ENCODE measurements around the gene CMTR2. TPM values are rescaled to one million over a fixed set of nuclear protein-coding genes. Genes with fewer than 3 reads are reported as not detected.
"Not testable (repeated sequence)": the region's sequence is repeated elsewhere in the genome, so short reads cannot be mapped to it uniquely, and the experiment has no call there.

Gene CMTR2, protein sequence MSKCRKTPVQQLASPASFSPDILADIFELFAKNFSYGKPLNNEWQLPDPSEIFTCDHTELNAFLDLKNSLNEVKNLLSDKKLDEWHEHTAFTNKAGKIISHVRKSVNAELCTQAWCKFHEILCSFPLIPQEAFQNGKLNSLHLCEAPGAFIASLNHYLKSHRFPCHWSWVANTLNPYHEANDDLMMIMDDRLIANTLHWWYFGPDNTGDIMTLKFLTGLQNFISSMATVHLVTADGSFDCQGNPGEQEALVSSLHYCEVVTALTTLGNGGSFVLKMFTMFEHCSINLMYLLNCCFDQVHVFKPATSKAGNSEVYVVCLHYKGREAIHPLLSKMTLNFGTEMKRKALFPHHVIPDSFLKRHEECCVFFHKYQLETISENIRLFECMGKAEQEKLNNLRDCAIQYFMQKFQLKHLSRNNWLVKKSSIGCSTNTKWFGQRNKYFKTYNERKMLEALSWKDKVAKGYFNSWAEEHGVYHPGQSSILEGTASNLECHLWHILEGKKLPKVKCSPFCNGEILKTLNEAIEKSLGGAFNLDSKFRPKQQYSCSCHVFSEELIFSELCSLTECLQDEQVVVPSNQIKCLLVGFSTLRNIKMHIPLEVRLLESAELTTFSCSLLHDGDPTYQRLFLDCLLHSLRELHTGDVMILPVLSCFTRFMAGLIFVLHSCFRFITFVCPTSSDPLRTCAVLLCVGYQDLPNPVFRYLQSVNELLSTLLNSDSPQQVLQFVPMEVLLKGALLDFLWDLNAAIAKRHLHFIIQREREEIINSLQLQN
- total RNA-seq (ENCODE audit: insufficient read depth, low replicate concordance): 38.5 TPM

DNA sequence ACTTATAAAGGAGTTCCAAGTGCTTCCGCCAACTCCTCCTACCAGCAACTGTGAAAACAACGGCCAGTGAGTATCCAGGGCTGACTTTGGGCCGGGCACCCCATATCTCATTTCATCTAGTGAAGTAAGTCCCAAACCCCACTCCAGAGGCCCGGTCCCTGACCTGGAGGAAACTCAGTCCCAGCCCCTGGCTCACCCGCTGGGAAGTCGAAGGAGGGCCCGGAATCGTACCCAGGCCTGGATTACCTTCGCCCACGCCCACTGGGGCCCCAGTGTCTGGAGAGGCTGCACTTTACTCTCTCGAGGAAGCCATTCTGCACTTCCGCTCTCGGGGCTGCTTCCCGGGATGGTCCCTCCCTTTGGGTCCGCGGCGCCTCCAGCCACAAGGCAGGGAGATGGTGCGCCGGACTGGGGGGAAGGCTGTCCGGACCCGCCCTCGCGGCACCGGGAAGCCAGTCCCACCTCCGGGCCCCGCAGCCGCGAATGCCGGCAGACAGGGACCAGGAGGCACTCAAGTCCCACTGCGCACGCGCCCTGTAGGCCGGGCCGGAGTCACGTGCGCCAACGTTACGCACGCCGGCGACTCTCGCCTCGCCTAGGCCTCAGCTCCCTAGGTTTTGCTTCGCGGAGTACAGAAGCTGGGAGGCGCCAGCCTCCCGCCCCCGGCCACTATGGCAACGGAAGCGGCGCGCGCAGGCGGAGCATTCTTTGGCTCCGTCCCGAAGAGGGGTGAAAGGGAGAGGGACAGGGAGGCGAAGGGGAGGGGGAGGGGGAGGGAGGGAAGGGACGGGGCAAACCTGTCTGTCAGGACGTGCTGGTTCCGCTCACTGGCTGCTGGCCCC is at the start of gene CMTR2:
TSS of gene CMTR2 (minus strand) at position 513 of the 842 bp plus-strand sequence. CDS start 3,482 bp downstream, outside the sequence.
- DNase-seq (ENCODE audit: low spot score): peak; percentile 99

GRCh38 chr16:71338632-71339031 is 49.4 kb upstream of the CMTR2 start:
- DNase-seq (ENCODE audit: low spot score): no peak

- DNase-seq (ENCODE audit: low spot score): no peak
Measured at GRCh38 chr16:71338193-71338592, 49.0 kb upstream of the CMTR2 start.

- no peak for DNase-seq (ENCODE audit: low spot score)
Measured at GRCh38 chr16:71337631-71338030, 48.4 kb upstream of the CMTR2 start.

GRCh38 chr16:71328151-71328550 is 38.9 kb upstream of the CMTR2 start:
- DNase-seq (ENCODE audit: low spot score): no peak

- no peak for DNase-seq (ENCODE audit: low spot score)
Measured at GRCh38 chr16:71327720-71328119, 38.5 kb upstream of the CMTR2 start.

DNA sequence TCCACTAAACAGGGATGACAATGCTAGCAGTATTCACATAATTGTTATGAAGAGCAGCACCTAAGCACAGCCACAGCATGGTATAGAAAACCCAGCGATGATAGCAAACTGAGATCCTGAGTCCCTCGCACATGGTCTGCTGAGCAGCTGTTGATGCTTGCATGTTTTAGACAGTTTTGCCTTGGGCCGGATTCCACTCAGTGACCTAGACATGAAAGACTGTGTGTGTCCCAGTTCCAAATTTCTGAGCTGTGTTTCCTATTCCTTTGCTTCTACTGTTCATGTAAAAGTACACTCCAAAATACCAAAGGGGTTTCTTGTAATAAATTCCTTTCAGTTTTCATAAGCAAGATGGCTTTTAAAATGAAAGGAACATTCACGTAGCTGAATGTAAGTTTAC is 30.8 kb upstream of the CMTR2 start:
- no peak for DNase-seq (ENCODE audit: low spot score)

GRCh38 chr16:71315269-71315668 is 26.1 kb upstream of the CMTR2 start:
- DNase-seq (ENCODE audit: low spot score): no peak

GRCh38 chr16:71313591-71313990 is 24.4 kb upstream of the CMTR2 start:
- DNase-seq (ENCODE audit: low spot score): not testable (repeated sequence)

DNA sequence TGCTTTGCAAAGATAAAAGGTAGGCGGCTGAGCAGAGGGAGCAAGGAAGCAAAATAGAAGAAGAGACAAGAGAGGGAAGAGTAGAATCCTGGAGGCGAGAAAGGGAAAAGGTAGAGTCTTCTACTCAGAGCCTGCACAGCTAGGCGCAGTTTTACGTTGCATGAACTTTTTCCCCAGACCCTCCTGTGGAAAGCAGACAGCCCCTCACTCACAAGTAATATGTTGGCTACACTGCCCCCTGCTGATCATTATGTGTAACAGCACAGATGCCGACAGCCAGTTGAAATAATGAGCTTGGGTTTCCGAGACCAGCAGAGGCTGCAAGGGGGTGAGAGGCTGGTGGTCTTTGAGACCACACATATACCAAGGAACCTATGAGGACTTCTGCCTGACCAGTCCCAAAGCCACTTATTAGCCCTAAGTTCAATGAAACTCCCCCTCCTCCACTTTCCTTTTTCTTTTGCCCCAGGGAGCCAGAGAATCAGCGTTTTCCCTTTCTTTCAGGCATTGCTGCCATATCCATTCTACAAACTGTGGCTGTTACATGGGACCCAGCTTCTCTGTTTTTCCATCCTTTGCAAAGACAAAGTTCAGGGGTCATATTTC is 22.5 kb upstream of the CMTR2 start:
- DNase-seq (ENCODE audit: low spot score): peak; percentile 3

DNA sequence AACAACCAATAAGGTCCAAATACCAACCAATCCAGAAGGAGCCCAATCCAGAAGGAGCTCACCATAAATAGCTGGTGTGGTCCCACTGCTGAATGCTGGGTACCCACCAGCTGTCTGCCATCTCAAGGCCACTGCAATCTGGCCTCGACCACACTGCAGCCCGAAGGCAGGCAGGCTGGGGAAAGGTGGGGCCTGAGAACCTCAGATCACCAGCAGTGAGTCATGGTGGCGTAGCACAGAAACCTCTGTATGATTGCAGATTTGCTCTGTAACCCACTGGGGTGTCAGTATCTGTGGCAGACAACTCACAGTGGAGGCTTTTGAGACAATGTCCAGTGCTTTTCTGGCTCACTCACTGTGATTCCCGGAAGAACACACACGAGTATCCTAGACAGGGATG is 14.7 kb upstream of the CMTR2 start:
- no peak for DNase-seq (ENCODE audit: low spot score)

DNA sequence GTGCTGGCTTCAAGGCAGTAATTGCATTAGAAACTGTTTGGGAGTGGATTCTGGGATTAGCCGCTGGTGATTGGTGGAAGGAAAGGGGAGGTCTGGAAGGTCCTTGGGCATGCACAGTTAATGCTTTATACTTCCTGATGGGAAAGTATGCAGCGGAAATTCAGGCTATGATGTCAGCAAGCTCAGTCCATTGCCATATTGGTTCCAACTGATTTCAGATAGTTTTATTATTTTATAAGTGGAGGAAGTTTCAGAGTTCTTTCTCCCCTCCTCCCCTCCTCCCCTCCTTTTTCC is 8.1 kb upstream of the CMTR2 start:
- no peak for DNase-seq (ENCODE audit: low spot score)

DNA sequence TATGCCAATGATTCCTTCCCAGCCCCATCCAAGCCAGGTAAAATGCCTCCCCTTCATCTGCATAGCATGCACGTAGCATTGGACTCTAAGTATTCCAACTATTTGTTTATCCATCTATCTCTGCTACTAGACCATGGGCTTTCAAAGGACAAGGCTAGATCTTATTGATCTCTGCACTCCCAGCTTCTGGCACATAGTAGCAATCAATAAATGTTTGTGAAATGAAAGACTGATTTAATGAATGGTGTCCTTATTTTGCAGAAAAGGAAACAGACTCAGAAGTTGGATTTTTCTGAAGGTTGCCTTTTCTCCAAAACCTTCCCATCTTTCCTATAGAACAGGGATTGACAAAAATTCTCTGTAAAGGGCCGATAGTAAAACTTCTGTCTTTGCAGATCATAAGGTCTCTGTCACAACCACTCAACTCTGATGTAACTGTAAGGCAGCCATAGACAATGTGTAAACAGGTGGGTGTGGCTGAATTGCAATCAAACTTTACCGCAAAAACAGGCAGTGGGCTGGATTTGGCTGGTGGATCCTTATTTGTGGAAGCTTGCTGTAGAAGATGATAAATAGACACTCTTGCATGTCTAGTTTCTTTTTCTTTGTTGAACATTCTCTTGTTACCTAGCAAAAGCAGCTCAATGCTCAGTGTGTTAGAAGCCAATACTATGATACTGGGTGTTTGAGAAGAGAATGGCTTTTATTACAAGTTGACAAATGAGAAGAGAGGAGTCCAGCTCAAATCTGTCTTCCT is 7.6 kb upstream of the CMTR2 start:
- no peak for DNase-seq (ENCODE audit: low spot score)

DNA sequence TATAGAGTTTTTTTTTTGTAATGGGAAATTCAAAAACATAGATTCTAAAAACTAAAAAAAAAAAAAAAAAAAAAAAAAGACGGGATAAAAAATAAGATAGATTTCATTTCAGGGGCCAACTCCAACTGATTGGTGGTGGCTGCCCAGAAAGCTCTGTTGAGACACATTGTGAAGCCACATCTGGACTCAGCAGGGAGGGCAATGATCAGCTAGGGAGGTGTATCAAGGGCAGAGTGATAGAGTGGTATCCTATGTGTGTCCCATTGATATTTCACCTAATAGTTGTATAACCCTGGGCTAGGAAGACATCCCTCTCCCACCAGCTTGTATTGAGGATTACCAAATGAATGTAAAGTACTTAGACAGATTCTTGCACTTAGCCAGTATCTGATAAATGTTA is 6.7 kb upstream of the CMTR2 start:
- DNase-seq (ENCODE audit: low spot score): no peak

- DNase-seq (ENCODE audit: low spot score): peak; percentile 61
Measured at GRCh38 chr16:71293919-71294318, 4.7 kb upstream of the CMTR2 start.

DNA sequence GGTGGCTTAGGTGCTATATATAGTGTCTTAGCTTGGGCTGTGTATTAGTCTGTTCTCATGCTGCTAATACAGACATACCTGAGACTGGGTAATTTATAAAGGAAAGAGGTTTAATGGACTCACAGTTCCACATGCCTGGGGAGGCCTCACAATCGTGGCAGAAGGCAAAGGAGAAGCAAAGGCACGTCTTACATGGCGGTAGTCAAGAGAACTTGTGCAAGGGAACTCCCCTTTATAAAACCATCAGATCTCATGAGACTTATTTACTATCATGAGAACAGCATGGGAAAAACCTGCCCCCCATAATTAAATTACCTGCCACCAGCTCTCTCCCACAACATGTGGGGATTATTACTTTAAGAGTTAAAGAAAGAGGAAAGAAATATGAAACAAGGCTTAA is 2.9 kb upstream of the CMTR2 start:
- not testable (repeated sequence) for DNase-seq (ENCODE audit: low spot score)

GRCh38 chr16:71289732-71290062 is 495 bp upstream of the CMTR2 start:
- DNase-seq (ENCODE audit: low spot score): no peak

GRCh38 chr16:71288570-71288889 is 672 bp downstream of the CMTR2 start:
- no peak for DNase-seq (ENCODE audit: low spot score)

DNA sequence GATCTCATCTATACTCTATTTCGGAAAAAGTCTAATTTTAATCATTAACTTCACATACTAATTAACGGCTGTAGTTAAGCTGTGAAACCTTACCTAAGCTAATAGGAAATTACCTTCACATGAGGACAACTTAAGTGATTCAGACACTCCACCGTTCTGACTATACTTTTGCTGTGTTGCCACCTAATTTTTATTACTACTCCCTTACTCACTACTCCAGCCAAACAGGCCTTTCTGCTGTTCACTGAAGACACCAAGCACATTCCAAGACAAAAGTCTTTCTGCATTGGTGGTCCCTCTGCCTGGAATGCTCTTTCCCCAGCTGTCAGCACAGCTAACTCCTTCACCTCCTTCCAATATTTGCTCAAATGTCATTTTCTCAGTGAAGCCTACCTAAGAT is 1.3 kb downstream of the CMTR2 start:
- peak; percentile 14 for DNase-seq (ENCODE audit: low spot score)

GRCh38 chr16:71287454-71287853 is 1.7 kb downstream of the CMTR2 start:
- no peak for DNase-seq (ENCODE audit: low spot score)

DNA sequence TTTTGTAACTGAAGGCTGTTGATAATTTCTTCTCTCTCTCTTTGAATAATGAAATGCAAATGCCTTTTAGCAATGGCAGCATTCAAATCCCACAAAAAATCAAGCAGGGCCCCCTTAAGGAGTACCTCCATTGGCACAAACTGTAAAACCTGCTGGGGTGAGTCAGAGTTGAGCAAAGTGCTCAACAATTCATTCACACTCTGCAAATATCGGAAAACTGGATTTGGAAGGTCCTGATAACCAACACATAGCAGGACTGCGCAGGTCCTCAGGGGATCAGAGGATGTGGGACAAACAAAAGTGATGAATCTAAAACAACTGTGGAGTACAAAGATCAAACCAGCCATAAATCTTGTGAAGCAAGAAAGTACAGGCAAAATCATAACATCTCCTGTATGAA is 5.6 kb downstream of the CMTR2 start:
- DNase-seq (ENCODE audit: low spot score): no peak

Data from umbilical cord (tissue), 2 donors.